H1 (cell line): Measurements from ENCODE around the gene ARHGEF3. TPM values are rescaled to one million over a fixed set of nuclear protein-coding genes. Genes with fewer than 3 reads are reported as not detected.

ENCODE experiments used
- MAFK ChIP-seq: IDR thresholded peaks from 2 replicates; pipeline ENCODE4 v1.6.1; 2012; ENCODE audit warnings: low read depth, mild to moderate bottlenecking, improper control_type of control experiment, low read length
- RBBP5 ChIP-seq: IDR thresholded peaks from 2 replicates; pipeline ENCODE4 v1.7.1; 2012; ENCODE audit warnings: low read depth, mild to moderate bottlenecking, inconsistent platforms, low read length, moderate library complexity, borderline replicate concordance
- SIN3A ChIP-seq, 2 experiments: IDR thresholded peaks in 1 of 2; conservative IDR thresholded peaks in 1 of 2; 2 replicates each; pipeline ENCODE4 v1.6.1; 2011 to 2012; ENCODE audit warnings: low read length in 2 of 2, improper control_type of control experiment in 1 of 2, low read depth in 1 of 2, mild to moderate bottlenecking in 1 of 2
- SP1 ChIP-seq: IDR thresholded peaks from 2 replicates; pipeline ENCODE4 v1.6.1; 2011; ENCODE audit warnings: low read depth, low read length
- YY1 ChIP-seq: IDR thresholded peaks from 2 replicates; pipeline ENCODE4 v1.6.1; 2011; ENCODE audit warnings: low read depth, mild to moderate bottlenecking, low read length
- ZNF274 ChIP-seq: IDR thresholded peaks from 2 replicates; pipeline ENCODE4 v1.7.0; 2012; ENCODE audit warnings: low read length, borderline replicate concordance; ENCODE audit errors: extremely low read depth
- polyA plus RNA-seq, 7 experiments: library from polyadenylated mRNA; depleted of rRNA in 3 of 7; stranded (reverse) in 5 of 7; unstranded in 2 of 7; fragments of >200 nt in 5 of 7; fragments of 200-250 nt in 2 of 7; gene quantifications; 1 replicate in 5 of 7; 2 replicates in 1 of 7; 4 replicates in 1 of 7; pipeline versions ENCODE4 v1.2.1 to v1.2.3, GENCODE V29; 2011 to 2013; ENCODE audit warnings: missing spikeins in 2 of 7, mixed read lengths in 2 of 7
- total RNA-seq: library from RNA; stranded (reverse); fragmentation: NEBNext Ultra II Directional; extraction: Animal tissue kit (Norgen Biotek cat#: 25700); gene quantifications from 2 replicates; pipeline ENCODE4 v1.2.1, GENCODE V29; 2021
- TF ChIP-seq, protein P1 (sequence below), 3 experiments: IDR thresholded peaks; 1 replicate in 2 of 3; 2 replicates in 1 of 3; pipeline versions ENCODE4 v1.5.1 to v1.6.1; 2011; ENCODE audit warnings: low read length in 3 of 3, mild to moderate bottlenecking in 3 of 3, inconsistent platforms in 2 of 3, low read depth in 1 of 3, moderate library complexity in 1 of 3; ENCODE audit not compliant: insufficient read depth in 1 of 3; ENCODE audit errors: control extremely low read depth in 1 of 3
- TF ChIP-seq, protein P2 (sequence below): IDR thresholded peaks from 2 replicates; pipeline ENCODE4 v1.6.1; 2012; ENCODE audit warnings: inconsistent platforms

Gene ARHGEF3
- total and polyA plus RNA-seq, 2 of the 8 experiments (the other 6 are each of a cell fraction or from before 2014, with no cell fraction given) = 2.8 to 6.0 TPM

DNA sequence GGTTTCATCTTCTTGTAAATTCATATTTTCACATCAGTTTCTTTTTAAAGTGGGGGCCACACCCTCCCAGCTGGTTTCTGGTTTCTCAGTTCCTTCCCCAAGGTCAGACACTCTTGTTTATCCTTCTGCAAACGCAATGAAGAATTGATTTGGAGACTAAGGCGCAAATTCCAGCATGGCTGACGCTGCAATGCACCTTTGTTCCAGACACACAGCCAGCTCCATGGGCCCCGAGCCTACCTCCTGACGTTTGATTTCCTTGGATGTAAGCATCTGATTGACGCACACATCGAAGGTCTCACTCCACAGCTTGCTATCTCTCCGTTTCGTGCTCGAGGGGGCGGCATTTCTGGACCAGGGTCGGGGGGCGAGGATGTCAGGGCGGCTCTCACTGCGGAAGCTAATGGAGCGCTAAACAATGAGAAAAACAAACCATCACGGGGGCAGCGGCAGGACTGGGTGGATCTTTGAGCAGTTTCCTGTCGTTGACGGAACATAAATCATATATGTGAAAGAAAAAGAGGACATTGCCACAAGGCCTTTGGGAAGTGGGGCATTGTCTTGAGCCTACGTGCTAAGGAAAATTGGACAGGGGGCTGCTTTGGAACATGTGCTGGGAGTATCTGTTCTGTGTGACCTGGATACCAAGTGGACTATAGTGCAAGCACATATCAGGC is 46.9 kb downstream of the ARHGEF3 start (continued):
- TF ChIP-seq, protein P1, sequence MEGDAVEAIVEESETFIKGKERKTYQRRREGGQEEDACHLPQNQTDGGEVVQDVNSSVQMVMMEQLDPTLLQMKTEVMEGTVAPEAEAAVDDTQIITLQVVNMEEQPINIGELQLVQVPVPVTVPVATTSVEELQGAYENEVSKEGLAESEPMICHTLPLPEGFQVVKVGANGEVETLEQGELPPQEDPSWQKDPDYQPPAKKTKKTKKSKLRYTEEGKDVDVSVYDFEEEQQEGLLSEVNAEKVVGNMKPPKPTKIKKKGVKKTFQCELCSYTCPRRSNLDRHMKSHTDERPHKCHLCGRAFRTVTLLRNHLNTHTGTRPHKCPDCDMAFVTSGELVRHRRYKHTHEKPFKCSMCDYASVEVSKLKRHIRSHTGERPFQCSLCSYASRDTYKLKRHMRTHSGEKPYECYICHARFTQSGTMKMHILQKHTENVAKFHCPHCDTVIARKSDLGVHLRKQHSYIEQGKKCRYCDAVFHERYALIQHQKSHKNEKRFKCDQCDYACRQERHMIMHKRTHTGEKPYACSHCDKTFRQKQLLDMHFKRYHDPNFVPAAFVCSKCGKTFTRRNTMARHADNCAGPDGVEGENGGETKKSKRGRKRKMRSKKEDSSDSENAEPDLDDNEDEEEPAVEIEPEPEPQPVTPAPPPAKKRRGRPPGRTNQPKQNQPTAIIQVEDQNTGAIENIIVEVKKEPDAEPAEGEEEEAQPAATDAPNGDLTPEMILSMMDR (IDR thresholded peaks at IDR 0.05; ENCODE audit: control extremely low read depth in 1 of 3, insufficient read depth in 1 of 3, low read depth in 1 of 3, low read length in 3 of 3) = no peak
- TF ChIP-seq RBBP5 (no peak), SIN3A (conservative IDR thresholded peaks at IDR 0.05 in 1 of 2, IDR thresholded peaks at IDR 0.05 in 1 of 2; ENCODE audit: low read depth in 1 of 2, low read length in 2 of 2) (no peak), SP1 (no peak), MAFK (no peak), ZNF274 (no peak), YY1 (no peak)
- TF ChIP-seq, protein P2, sequence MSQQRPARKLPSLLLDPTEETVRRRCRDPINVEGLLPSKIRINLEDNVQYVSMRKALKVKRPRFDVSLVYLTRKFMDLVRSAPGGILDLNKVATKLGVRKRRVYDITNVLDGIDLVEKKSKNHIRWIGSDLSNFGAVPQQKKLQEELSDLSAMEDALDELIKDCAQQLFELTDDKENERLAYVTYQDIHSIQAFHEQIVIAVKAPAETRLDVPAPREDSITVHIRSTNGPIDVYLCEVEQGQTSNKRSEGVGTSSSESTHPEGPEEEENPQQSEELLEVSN = no peak
- TF ChIP-seq, all 59 proteins: peak for 0
